BLaER1 treated with 17β-estradiol and CSF1 and Interleukin-3, amounts not matched to agents 10 nM and 100 nM (cell line): ENCODE data around the gene DLEC1.

ENCODE experiments used
- H3K27ac ChIP-seq, 11 experiments: shearing (Covaris generic); formaldehyde crosslinking; 2 replicates each; pipeline ENCODE4 v1.8.1; 2022
- H3K27me3 ChIP-seq, 11 experiments: shearing (Covaris generic); formaldehyde crosslinking; 2 replicates each; pipeline ENCODE4 v1.8.1; 2022
- H3K36me3 ChIP-seq, 11 experiments: shearing (Covaris generic); formaldehyde crosslinking; 2 replicates each; pipeline ENCODE4 v1.8.1; 2022
- H3K4me1 ChIP-seq, 10 experiments: shearing (Covaris generic); formaldehyde crosslinking; 2 replicates each; pipeline ENCODE4 v1.8.1; 2022
- H3K4me2 ChIP-seq, 11 experiments: shearing (Covaris generic); formaldehyde crosslinking; 2 replicates each; pipeline ENCODE4 v1.8.1; 2022
- H3K4me3 ChIP-seq, 10 experiments: shearing (Covaris generic); formaldehyde crosslinking; 2 replicates each; pipeline ENCODE4 v1.8.1; 2022
- H3K9ac ChIP-seq, 11 experiments: shearing (Covaris generic); formaldehyde crosslinking; 2 replicates each; pipeline ENCODE4 v1.8.1; 2022
- H3K9me3 ChIP-seq, 11 experiments: shearing (Covaris generic); formaldehyde crosslinking; replicated peaks in 1 of 11; 2 replicates each; pipeline ENCODE4 v1.8.1; 2022
- H4K20me1 ChIP-seq, 11 experiments: shearing (Covaris generic); formaldehyde crosslinking; 2 replicates each; pipeline ENCODE4 v1.8.1; 2022
- Cebpa-rat ChIP-seq, 11 experiments: shearing (Covaris generic); IDR thresholded peaks; 2 replicates each; pipeline ENCODE4 v1.8.1; 2022

The DLEC1 gene

GRCh38 chr3:38004415-38005075 lies 34.5 kb upstream of the DLEC1 start:
- H3K4me2 ChIP-seq, result no peak overlapping the region; a peak in 1 of 22 replicates
- no peak overlapping the region for H3K4me3 ChIP-seq
- no peaks in the 10 kb centered on the region for H3K27me3 ChIP-seq
- peaks cover 0 to 33% (median 8%) of the 10 kb centered on the region in 10 experiments; a peak in 11 of 20 replicates for H3K4me1 ChIP-seq
- peak overlapping the region in 1 of 11 experiments; percentile 40; a peak in 1 of 22 replicates for H3K9ac ChIP-seq
- H3K27ac ChIP-seq, result no peak overlapping the region
- peaks cover 0 to 75% (median 20%) of the 10 kb centered on the region in 11 experiments; a peak in 17 of 22 replicates for H4K20me1 ChIP-seq
- peaks cover 32 to 90% (median 72%) of the 10 kb centered on the region in 11 experiments for H3K36me3 ChIP-seq
- TF ChIP-seq Cebpa-rat (IDR thresholded peaks at IDR 0.05), result no peak
- H3K9me3 ChIP-seq, result no peaks in the 10 kb centered on the region

- Histone ChIP-seq H3K27ac (no peak overlapping the region), H3K4me3 (no peak overlapping the region), H3K9ac (no peak overlapping the region), H3K4me2 (no peak overlapping the region), H3K9me3 (no peaks in the 10 kb centered on the region), H3K4me1 (peaks cover 0 to 25% (median 8%) of the 10 kb centered on the region in 10 experiments; a peak in 11 of 20 replicates), H3K27me3 (no peaks in the 10 kb centered on the region), H4K20me1 (peaks cover 0 to 77% (median 20%) of the 10 kb centered on the region in 11 experiments; a peak in 17 of 22 replicates), H3K36me3 (peaks cover 32 to 83% (median 64%) of the 10 kb centered on the region in 11 experiments)
- no peak for TF ChIP-seq Cebpa-rat (IDR thresholded peaks at IDR 0.05)
These were observed 33.7 kb upstream of the DLEC1 start for GRCh38 chr3:38005076-38006020.

GRCh38 chr3:38006031-38006430 lies 33.0 kb upstream of the DLEC1 start:
- H3K36me3 ChIP-seq, result peaks cover 32 to 76% (median 58%) of the 10 kb centered on the region in 11 experiments
- H3K4me3 ChIP-seq, result no peak overlapping the region
- no peak overlapping the region for H3K27ac ChIP-seq
- H4K20me1 ChIP-seq, result peaks cover 0 to 80% (median 20%) of the 10 kb centered on the region in 11 experiments; a peak in 17 of 22 replicates
- H3K9ac ChIP-seq, result no peak overlapping the region
- no peaks in the 10 kb centered on the region for H3K9me3 ChIP-seq
- no peak overlapping the region for H3K4me2 ChIP-seq
- peaks cover 0 to 20% (median 6%) of the 10 kb centered on the region in 10 experiments; a peak in 11 of 20 replicates for H3K4me1 ChIP-seq
- no peak for TF ChIP-seq Cebpa-rat (IDR thresholded peaks at IDR 0.05)
- H3K27me3 ChIP-seq, result no peaks in the 10 kb centered on the region

- no peak overlapping the region for H3K27ac ChIP-seq
- H4K20me1 ChIP-seq, result peaks cover 0 to 80% (median 20%) of the 10 kb centered on the region in 11 experiments; a peak in 17 of 22 replicates
- no peaks in the 10 kb centered on the region for H3K9me3 ChIP-seq
- peaks cover 0 to 20% (median 7%) of the 10 kb centered on the region in 10 experiments; a peak in 11 of 20 replicates for H3K4me1 ChIP-seq
- no peak for TF ChIP-seq Cebpa-rat (IDR thresholded peaks at IDR 0.05)
- H3K4me2 ChIP-seq, result no peak overlapping the region
- H3K36me3 ChIP-seq, result peaks cover 31 to 71% (median 53%) of the 10 kb centered on the region in 11 experiments
- H3K9ac ChIP-seq, result no peak overlapping the region
- no peaks in the 10 kb centered on the region for H3K27me3 ChIP-seq
- H3K4me3 ChIP-seq, result no peak overlapping the region
These were observed 32.5 kb upstream of the DLEC1 start for GRCh38 chr3:38006445-38006995.

GRCh38 chr3:38007754-38008090 lies 31.3 kb upstream of the DLEC1 start:
- H3K4me3 ChIP-seq, result no peak overlapping the region
- peaks cover 24 to 59% (median 41%) of the 10 kb centered on the region in 11 experiments for H3K36me3 ChIP-seq
- H3K9ac ChIP-seq, result no peak overlapping the region
- no peaks in the 10 kb centered on the region for H3K9me3 ChIP-seq
- TF ChIP-seq Cebpa-rat (IDR thresholded peaks at IDR 0.05), result no peak
- H3K27ac ChIP-seq, result no peak overlapping the region
- peaks cover 0 to 69% (median 20%) of the 10 kb centered on the region in 11 experiments; a peak in 17 of 22 replicates for H4K20me1 ChIP-seq
- H3K27me3 ChIP-seq, result no peaks in the 10 kb centered on the region
- no peak overlapping the region for H3K4me2 ChIP-seq
- peaks cover 0 to 18% (median 7%) of the 10 kb centered on the region in 10 experiments; a peak in 11 of 20 replicates for H3K4me1 ChIP-seq

GRCh38 chr3:38008191-38008701 lies 30.8 kb upstream of the DLEC1 start:
- Histone ChIP-seq H3K4me3 (no peak overlapping the region), H3K9me3 (no peaks in the 10 kb centered on the region), H3K27me3 (no peaks in the 10 kb centered on the region), H3K4me1 (peaks cover 0 to 13% (median 3%) of the 10 kb centered on the region in 10 experiments; a peak in 10 of 20 replicates), H3K36me3 (peaks cover 24 to 56% (median 36%) of the 10 kb centered on the region in 11 experiments), H3K9ac (peak overlapping the region in 1 of 11 experiments; percentile 5; a peak in 1 of 22 replicates), H3K27ac (no peak overlapping the region), H4K20me1 (peaks cover 0 to 64% (median 20%) of the 10 kb centered on the region in 11 experiments; a peak in 17 of 22 replicates), H3K4me2 (no peak overlapping the region)
- TF ChIP-seq Cebpa-rat (IDR thresholded peaks at IDR 0.05), result no peak

GRCh38 chr3:38008971-38009580 lies 29.9 kb upstream of the DLEC1 start:
- H3K36me3 ChIP-seq, result peaks cover 24 to 49% (median 36%) of the 10 kb centered on the region in 11 experiments
- no peaks in the 10 kb centered on the region for H3K27me3 ChIP-seq
- no peaks in the 10 kb centered on the region for H3K9me3 ChIP-seq
- no peak overlapping the region; a peak in 2 of 22 replicates for H3K27ac ChIP-seq
- no peak overlapping the region for H3K4me3 ChIP-seq
- peak overlapping the region in 1 of 11 experiments; percentile 5; a peak in 1 of 22 replicates for H3K9ac ChIP-seq
- peaks cover 0 to 56% (median 13%) of the 10 kb centered on the region in 11 experiments; a peak in 17 of 22 replicates for H4K20me1 ChIP-seq
- TF ChIP-seq Cebpa-rat (IDR thresholded peaks at IDR 0.05), result no peak
- H3K4me2 ChIP-seq, result no peak overlapping the region
- H3K4me1 ChIP-seq, result peaks cover 0 to 6% (median under 1%) of the 10 kb centered on the region in 10 experiments; a peak in 5 of 20 replicates
